ENCODE results near the gene ABCC5.

- TF ChIP-seq CTCF (conservative IDR thresholded peaks at IDR 0.05) (no peak), EZH2 (IDR thresholded peaks at IDR 0.05; ENCODE audit: low read depth) (no peak)
Measured at GRCh38 chr3:183991403-183991802, 26.3 kb downstream of the ABCC5 start.

Data from PC-9 (cell line).